RCC 7860 (cell line): ENCODE data around the gene HBB.
A peak's percentile ranks its signal among the peaks of the same experiment; 100 is the strongest.
"Not testable (repeated sequence)": the region's sequence is repeated elsewhere in the genome, so short reads cannot be mapped to it uniquely, and the experiment has no call there.

ENCODE experiments used
- DNase-seq: peaks from one replicate; pipeline ENCODE4 v3.0.0-alpha.2; 2015; ENCODE audit warnings: low spot score
- FAIRE-seq: peaks from 2 replicates; lab custom pipeline; 2012; peaks lifted over from hg19 to GRCh38; lab: Jason Lieb, UNC

Gene HBB

GRCh38 chr11:5248498-5248897 lies 21.6 kb upstream of the HBB start:
- not testable (repeated sequence) for DNase-seq, FAIRE-seq

DNA sequence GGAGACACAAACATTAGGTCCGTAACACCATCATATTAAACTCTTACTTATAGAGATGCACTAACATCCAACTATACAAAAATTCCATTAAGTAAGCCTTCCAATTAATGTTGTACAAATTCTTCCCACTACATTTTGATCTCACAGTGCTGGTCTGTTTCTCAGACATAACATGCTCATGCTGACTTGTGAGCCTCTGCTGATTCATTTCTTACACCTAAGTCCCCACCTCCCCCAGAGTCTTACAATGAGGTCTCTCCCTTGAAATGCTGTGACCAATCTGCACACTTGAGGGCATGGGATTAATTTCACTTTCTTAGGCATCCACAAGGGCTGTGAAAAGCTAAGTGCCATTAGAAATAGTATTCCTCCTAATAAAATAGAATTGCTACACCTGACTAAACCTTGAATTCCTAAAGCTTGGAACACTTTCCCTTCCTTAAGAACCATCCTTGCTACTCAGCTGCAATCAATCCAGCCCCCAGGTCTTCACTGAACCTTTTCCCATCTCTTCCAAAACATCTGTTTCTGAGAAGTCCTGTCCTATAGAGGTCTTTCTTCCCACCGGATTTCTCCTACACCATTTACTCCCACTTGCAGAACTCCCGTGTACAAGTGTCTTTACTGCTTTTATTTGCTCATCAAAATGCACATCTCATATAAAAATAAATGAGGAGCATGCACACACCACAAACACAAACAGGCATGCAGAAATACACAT lies 20.8 kb upstream of the HBB start:
- no peak for FAIRE-seq

GRCh38 chr11:5246772-5247471 lies 20.1 kb upstream of the HBB start:
- no peak for DNase-seq
- FAIRE-seq = no peak

More for the DNA sequence above, 20.8 kb upstream of the HBB start:
- DNase-seq = no peak

GRCh38 chr11:5245155-5245554 lies 18.3 kb upstream of the HBB start:
- DNase-seq (no peak), FAIRE-seq (no peak)

GRCh38 chr11:5243816-5244180 lies 16.9 kb upstream of the HBB start:
- FAIRE-seq (no peak), DNase-seq (no peak)

- no peak for FAIRE-seq
- DNase-seq = no peak
Measured at GRCh38 chr11:5242933-5243815, 16.3 kb upstream of the HBB start.

DNA sequence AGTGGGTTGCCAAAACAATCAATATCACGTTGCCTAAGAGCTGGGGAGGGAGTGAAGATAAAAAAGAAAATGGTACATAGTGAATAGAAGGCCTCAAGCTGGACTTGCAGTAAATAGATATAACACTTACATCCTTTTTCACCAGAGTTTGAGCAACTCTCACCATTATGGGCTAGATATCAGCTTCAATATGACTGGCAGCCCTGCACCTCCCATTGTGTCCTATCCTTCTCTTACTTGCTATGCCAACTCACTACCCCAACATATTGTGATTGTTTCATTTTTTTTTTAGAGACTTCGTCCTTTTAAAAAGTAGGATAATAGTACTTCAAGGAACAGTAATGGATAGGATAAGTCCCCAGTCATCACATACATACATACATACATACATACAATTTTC lies 15.3 kb upstream of the HBB start:
- FAIRE-seq (no peak), DNase-seq (no peak)

DNA sequence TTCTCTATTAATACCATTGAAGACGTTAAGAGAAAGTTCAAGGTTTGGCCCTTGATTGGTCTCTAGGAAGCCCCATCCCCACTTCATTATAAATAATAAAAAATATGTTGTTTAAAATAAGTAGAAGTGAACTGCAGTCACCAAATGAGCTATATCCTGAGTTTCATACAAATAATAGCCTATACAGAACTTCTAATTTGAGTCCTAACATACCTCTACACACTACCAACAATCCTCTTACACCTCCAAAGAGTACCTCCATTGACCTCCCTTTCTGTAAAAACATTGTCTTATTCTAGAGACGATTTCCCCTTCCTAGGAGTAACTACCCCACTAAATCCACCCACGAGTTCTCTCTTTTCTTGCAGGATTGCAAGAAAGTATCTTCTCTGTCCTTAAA lies 14.6 kb upstream of the HBB start:
- FAIRE-seq = no peak
- no peak for DNase-seq

- FAIRE-seq (no peak), DNase-seq (no peak)
Measured at GRCh38 chr11:5240458-5240857, 13.6 kb upstream of the HBB start.

DNA sequence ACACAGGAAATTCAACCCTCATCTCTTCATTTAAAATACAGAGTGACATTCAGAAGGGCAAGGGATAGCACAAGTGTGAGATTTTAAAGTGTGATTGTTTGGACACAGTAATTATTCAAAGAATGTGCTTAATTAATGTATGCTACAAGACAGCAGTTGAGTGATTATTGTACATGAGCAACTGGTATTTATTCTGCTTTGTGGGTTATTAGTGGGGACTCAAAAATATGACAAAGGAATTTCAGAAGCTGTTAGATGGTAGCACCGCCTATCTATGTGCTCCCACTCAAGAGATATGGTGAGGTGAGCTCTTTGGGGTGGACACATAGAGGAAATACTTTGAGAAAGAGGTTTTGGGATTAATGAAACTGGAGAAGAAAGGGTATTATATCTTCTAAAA lies 13.2 kb upstream of the HBB start:
- FAIRE-seq = no peak
- no peak for DNase-seq

- no peak for DNase-seq
- no peak for FAIRE-seq
Measured at GRCh38 chr11:5239046-5239445, 12.2 kb upstream of the HBB start.

DNA sequence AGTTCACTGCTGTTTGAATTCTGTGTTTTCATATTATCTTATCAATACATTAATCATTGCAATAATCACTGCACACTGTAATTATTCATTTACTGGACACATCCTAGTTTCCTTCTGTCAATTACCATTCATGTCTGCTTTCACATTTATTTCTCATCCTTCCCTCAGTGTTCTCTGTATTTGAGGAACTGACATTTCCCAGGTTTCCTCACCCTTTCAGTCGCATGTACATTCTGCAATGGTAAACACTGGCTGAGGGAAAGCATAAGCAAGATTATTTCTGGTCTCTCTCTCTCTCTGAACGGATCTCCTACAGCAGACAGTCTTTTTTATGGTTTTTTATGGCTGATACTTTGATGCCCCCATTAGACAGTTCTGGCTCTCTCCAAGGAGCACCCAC lies 11.6 kb upstream of the HBB start:
- DNase-seq = no peak
- no peak for FAIRE-seq

GRCh38 chr11:5237420-5237819 lies 10.5 kb upstream of the HBB start:
- FAIRE-seq = no peak

GRCh38 chr11:5235364-5236095 lies 8.7 kb upstream of the HBB start:
- FAIRE-seq (no peak), DNase-seq (no peak)

More at GRCh38 chr11:5237420-5237819, 10.5 kb upstream of the HBB start:
- no peak for DNase-seq

DNA sequence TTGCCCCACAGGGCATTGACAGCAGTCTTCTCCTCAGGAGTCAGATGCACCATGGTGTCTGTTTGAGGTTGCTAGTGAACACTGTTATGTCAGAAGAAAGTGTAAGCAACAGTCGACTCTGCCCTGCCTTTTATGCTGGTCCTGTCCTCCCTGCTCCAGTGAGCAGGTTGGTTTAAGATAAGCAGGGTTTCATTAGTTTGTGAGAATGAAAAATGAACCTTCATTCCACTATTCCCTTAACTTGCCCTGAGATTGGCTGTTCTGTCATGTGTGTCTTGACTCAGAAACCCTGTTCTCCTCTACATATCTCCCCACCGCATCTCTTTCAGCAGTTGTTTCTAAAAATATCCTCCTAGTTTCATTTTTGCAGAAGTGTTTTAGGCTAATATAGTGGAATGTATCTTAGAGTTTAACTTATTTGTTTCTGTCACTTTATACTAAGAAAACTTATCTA lies 7.5 kb upstream of the HBB start, which contains the start of gene HBD:
Gene HBD (minus strand): TSS at position 103 of the 454 bp plus-strand sequence. CDS start 50 bp downstream, at position 53.
- FAIRE-seq (no peak), DNase-seq (peak; percentile 9)

DNA sequence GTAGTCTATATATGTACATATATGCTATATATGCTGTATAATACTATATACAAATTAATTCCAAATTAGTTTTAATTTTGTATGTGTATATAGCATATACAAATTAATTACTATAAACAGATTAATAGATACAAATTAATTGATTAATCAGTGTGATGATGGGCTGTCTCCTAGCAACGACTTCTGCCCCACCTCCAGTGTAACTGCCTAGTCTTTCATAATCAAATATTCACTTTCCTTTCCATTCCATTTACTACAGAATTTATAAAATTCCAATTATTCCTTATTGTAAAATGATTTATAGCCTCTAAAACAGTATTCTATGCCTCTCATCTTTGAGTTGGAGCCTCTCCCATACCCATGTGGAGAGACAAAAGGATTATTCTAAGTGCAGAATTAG lies 6.4 kb upstream of the HBB start:
- DNase-seq = no peak
- FAIRE-seq = no peak

GRCh38 chr11:5232821-5233220 lies 6.0 kb upstream of the HBB start:
- FAIRE-seq (no peak), DNase-seq (no peak)

DNA sequence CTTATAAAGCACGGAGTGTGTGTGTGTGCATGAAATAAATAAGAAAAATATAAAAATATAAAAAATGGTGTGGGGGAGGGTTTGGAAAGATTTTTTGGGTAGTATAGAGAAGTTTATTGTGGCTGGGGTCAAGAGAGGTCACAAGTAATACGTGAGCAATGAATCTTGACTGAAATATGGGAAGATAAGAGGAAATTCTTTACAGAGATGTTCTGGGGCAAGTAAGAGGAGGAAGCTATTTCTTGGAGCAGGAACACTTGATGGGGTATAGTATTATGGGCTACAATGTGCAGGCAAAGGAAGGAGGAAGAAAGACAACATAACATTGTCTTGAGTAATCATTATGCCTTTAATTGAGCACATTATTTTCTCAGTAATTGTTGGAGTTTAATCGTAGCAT lies 5.3 kb upstream of the HBB start:
- no peak for FAIRE-seq
- DNase-seq = no peak

DNA sequence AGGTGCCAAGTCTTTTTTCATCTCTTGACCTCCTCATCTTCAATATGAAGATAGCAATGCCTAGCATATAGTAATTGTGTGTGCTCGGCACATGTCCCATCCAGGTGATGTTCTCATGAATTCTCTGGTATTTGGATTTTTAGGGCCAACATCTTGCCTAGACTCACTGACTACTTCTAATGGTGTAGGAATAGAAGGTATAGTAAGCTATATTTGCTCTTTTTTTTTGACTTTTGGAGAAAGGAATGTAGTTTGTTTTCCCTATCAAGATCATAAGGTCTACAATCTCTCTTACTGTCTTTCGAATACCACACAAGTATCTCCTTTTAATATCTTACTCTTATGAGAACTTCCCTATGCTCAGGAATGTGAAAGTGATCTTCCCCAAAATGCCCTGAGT lies 4.2 kb upstream of the HBB start:
- FAIRE-seq = no peak
- no peak for DNase-seq

DNA sequence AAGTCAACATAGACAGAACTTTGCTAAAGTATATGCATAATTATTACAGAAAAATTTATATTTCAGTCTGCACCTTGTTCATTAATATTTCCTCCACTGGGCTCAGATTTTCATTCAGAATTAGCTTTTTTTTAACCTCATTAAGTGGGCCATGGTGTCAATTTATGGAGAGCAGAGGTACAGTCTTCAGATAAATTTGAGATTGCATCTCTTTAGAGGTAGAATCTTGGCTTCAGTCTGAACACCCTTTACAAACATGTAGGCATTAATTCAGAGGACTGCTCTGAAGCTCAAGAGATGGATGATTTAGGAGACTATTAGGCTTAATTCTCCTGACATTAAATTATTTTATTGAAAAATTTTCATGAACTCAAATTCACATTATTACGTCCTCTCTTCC lies 3.4 kb upstream of the HBB start:
- FAIRE-seq (no peak), DNase-seq (no peak)

- FAIRE-seq = no peak
Measured at GRCh38 chr11:5229796-5230195, 2.9 kb upstream of the HBB start.

More at GRCh38 chr11:5229796-5230195, 2.9 kb upstream of the HBB start:
- no peak for DNase-seq
